ENCODE data around the gene AMFR.

The AMFR gene

DNA sequence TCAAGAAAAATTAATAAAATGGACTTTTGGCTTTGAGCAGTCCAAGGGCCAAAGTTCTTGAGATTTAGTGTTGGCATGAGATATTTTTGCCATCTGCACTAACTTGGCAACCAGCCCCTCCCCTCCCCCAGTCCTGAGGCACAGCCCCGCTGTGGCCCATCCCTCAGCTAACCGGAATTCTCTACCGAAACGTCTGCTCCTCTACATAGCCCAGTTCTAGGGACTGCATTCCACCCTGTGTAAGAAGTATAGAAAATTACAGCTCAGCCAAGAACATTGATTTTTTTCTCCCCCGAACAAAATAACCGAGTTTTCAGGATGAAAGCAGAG, 97.5 kb downstream of the AMFR start:
- DNase-seq = no peak

DNA sequence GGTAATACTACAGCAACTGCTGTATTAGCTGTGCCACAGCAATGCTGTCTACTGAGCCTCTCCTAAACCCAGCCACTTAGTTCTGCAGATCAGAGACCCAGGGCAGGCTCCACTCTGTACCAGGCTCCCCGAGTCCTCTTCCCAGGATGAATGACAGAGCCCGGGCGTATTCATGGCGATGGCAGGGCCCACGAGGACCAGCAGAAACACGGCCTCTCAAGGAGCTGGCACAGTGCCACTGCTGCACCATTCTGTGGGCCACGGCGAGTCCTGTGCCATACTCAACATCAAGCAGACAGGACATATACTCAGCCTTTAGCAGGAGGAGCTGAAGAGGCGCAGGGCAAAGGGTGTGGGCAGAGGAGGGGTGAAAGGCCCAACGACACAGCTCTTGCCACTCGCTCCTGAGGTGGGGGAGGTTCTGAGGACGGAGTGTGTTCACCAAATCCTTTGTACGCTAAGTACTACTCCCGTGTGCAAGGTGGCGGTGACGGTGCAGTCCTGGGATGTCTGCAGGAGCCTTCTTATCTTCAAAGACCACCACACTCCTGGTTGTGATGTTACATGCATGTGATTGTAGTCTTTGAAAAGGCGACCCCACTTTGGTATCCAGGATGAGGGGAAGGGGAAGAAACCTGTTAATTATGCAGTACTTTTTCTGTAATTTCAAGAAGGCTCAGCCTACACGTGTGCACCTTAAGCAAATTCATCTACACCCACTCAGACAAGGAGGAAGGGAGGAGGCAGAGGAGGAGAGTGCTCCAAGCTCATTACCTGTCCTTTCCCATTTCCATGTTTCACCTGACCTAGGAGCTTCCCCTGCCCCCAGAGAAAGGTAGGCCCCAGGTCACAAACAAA, 98.0 kb downstream of the AMFR start:
- DNase-seq = no peak

DNA sequence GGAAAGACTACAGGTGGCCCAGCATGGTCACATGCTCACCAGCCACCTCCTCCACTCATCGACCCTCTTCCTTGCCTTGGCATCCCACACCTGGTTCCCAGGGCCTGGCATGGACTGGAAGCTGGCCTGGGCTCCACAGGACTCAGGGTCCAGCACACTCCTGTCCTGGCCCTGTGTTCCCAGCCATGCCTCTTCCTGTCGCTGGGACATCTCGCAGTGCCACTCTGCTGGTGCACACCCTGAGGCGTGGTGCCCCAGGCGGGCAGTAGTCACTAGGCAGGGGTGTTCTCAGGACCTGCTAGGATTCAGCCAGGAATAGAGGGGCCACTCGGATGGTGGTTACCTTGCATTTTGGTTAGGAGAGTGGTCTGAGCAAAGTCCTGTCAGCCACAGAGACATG, 99.4 kb downstream of the AMFR start:
- DNase-seq = no peak

DNA sequence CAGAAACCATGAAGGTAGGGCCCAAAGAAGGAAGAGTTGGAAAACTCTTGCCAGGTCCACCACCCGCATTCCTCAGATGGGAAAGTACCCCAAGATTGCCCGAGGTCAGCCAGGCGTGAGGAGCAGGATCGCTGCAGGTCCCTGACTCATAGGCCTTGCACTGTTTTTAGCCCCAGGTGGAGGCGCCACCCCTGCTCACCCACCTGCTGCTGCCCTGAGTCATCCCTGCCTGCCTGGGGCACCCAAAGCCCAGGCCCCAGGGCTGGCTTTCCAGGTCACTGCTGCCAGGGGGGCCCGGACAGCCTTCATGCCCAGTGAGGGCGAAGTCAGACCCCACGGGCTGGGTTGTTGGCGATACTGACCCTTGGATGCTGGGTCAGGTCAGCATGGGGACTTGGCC, 100.9 kb downstream of the AMFR start:
- DNase-seq = no peak

DNA sequence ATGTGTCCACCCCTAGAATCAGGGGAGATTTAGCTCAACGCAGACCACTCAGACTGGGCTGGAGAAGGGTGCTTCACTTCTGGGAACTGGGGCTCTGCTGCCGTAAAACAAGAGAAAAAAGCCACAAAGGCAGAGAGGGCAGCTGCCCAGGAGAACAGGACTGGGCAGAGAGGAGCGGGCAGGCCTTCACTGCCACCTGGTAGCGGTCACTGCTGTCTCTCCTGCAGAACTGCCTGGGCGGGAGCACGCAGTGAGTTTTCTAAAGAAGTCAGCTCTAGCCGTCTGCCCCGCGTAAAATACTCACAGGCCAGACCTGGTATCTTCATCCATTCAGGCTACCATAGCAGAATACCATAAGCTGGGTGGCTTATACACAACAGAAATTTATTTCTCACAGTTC, 103.8 kb downstream of the AMFR start:
- DNase-seq = no peak

DNA sequence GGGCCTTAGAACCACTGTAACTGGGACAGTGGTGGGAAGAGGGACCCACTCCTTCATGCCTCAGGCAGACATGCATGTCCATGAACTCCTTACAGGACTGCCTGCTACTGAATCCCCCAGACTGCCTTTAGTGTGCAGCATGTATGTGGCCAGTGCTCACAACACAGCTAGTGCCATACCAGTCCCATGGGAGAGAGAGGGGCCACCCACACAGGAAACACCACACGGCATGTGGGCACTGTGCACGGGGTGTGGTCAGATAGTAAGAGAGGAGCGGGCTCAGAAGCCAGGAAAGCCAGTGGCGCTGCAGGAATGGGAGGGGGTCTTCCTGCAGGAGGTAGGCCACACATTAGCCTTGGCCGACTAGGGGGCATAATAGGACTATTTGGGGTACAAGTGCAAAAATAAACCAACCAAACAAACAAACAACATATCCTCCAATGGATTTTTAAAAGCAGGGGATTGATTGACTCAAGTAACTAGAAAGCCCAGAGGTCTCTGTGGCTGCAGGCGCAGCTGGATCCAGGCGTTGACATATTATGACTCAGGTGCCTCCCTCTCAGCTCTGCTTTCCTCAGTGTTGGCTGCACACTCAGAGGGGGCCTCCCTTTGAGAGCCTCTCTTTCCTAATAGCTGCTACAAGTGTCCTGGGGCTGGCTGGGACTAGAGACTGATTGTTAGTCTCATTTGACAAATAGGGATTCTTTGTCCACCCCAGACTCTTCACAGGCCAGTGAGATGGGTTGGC, 104.4 kb downstream of the AMFR start:
- no peak for DNase-seq

DNA sequence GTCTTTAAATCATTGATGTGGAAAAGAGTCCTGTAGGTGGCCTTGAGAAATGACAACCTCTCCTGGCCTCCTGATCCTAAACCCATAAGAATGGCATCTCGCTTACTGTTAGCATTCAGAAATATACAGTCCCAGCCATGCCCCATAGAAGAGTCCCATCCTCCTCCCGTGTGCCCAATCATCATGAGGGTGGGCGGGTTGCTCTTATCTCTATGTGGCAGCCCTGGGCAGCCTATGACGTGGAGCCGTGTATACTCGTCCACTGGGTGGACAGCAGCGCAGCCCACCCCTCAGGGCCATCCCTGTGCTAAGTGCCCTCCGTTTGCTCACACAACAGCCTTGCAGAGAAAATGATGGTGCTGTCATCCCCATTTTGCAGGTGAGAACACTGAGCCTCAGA, 105.3 kb downstream of the AMFR start:
- no peak for DNase-seq

DNA sequence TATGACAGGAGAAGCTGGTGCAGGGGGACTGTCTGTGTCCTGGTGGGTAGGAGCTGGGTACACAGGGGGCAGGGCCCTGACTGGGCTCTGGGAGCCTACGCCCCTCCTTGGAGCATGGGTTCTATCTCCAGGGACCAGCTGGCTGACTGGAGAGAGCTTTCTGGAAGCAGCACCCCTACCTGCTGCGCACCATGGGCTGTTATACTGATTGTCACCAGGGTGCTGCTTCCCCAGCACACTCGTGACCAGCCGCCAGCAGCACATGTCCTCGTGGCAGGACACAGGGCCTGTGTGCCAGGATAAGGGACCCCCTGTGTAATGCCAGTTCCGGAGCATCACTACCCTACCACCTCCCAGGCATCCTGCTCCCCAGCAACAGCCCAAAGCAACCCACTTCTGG, 106.0 kb downstream of the AMFR start:
- DNase-seq = no peak

DNA sequence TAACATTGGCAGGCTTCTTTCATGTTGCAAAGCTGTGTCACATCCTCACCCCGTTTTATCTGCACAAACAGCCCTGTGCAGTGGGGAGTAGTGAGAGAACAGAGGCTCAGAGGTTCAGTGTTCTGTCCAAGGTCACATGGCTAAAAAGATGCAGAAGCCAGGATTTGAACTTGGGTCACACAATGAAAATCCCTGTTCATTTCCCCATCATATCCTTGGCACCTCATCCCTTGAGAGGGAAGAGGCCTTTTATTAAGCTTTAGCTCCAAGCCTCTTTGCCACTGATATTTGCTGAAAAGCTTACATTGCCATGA, 106.6 kb downstream of the AMFR start:
- no peak for DNase-seq

DNA sequence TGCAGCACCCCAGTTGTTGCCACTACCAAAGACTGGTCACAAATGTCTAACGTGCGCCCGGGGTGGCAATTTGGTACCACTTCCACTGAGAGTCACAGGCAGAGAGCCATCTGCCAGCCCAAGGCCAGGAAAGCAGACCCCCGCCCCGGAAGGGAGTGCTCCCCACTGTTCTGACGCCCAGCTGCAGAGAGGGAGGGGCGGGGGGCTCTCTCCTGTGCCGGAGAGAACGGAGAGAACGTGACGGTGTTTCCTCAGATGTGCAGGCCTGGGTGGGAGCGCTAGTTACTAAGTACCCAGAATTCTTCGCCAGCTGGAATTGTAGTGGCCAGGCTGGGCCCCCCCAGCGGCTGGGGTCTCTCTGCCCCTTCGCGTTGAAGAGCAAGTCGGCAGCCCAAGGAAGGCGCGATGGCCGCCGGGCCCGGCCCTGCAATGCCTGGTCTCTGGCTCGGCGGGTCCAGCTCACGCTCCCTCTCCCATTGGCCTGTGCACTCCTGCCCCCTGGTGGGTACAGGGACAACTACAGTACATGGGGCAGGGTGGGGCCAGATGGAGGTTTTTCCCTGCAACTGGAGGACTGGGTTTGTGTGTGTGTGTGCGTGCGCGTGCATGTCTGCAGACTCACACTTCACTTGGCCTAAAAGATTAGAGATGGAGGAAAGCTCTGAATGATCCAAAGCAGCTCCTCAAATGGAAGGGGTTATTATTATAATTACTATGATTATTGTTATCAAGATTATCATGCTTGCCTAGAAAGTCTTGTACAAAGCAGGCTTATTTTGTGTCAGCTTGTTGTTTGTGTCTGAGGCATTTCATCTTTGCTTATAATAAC, 107.1 kb downstream of the AMFR start:
- peak; percentile 30 for DNase-seq

DNA sequence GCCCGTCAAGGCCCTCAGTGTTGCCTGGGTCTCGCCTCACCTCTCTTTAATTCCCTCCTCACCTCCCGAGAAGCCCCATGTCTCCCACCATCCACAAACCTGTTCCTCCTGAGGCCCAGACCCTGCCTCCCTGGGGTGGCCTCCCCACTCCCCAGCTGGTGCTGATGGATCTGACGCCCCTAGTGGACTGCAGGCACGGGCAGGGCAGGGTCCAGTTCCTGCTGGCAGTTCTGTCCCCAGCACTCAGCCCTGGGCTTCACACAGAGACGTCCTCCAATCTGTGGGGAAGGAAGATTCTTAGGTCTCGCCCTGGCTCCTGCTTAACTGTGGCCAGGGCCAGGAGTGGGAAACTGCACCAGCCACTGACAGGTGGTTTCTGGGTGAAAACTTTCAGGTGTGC, 108.8 kb downstream of the AMFR start:
- DNase-seq = no peak

DNA sequence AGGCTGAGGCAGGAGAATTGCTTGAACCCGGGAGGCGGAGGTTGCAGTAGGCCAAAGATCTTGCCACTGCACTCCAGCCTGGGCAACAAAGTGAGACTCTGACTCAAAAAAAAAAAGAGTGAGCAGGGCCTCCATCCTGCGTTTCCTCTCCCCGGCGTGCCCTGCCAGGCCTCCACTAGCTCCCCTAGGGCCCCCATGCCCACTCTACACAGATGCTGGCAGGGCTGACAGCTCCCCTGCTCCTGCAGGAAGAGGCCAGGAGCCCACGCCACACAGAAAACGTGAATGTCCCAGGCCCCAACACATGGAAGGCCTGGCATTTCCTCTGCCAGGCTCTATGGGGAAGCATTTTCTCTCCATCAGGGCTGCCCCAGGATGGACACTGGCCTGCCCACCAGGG, 109.4 kb downstream of the AMFR start:
- DNase-seq = no peak

DNA sequence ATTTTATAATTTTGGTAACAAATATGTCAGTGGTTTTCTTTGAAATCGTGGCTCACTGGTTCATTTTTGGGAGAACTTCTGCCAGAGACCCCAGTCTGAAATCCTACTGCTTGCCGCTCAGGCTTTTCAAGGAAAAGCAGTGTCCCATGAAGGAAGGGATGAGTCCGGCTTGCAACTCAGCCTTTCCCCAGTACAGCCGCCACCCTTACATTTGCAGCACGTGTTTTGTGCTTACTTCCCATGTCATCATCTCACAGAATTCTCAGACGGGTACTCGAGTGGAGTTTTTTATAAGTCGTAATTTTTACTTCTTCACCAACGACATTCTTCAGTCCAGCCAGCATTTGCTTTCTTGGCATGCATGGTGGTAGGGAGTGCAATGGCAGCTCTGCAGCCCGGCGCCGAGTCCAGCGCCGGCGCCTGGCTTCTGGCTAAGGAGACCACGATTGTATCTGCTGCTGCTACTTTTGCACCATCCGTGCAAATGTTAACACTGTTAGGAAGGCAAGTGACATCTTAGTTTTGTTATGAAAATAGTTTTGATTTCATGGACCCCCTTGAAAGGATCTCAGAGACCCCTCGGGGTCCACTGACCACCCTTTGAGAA, 111.0 kb downstream of the AMFR start:
- no peak for DNase-seq

DNA sequence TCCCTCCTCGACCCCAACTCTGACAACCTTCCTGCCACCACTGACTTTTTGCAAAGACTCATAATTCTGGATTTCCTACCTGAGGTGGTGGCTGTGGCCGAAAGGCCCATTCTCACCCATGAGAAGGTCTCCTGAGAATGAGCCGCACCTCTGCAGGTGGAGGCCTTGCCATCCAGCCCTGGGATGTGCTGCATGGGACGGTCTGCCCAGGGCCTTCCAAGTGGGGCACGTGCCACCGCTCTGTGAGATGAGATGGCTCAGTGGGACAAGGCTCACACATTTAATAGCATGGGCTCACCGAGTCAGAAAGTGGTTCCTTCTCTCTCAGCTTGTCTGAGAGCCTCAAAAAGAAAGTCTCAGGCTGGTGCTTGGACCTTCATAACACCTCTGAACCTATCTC, 112.8 kb downstream of the AMFR start:
- DNase-seq = no peak

DNA sequence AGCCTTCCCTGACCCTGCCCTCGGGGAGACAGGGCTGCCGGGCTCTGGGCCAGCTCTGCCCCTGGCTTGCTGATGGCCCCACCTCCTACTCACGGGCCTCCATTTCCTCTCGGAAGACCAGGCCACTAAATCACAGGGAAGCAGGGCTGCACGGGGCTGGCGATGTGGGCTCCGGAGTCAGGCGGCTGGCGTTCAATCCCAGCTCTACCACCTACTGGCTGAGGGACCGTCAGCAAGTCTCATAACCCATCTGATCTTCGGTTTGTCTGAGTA, 113.4 kb downstream of the AMFR start:
- no peak for DNase-seq

All from DMS 273 treated with DMSO at 0.1 percent for 48 hours (cell line).